HG02642 (cell line): Measurements from ENCODE around the gene SEC24B.
"Not testable (repeated sequence)": the region's sequence is repeated elsewhere in the genome, so short reads cannot be mapped to it uniquely, and the experiment has no call there.

Experiments
- ATAC-seq: cut with Tn5 transposase; IDR thresholded peaks from one replicate; pipeline ENCODE4 v1.9.1; 2021; ENCODE audit warnings: mild to moderate bottlenecking; ENCODE audit not compliant: unreplicated experiment, poor library complexity

SEC24B gene

DNA sequence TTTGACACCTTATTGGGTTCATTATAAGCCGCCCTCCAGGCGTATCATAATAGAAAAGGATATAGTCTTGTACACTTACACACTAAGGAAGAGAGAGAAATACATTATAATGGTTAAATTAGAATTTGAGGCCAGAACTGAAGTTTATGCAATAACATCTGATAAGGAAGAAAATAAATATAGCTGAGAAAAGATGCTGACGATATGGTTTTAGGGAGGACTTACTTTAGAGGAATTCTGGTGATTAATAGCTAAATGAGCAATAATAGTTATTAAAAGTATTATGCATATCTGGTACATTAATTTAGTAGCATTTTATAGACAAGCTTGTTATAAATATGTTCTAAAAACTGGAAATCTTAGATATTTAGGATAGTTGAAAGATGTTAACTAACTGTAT, 138.5 kb downstream of the SEC24B start:
- ATAC-seq: no peak

DNA sequence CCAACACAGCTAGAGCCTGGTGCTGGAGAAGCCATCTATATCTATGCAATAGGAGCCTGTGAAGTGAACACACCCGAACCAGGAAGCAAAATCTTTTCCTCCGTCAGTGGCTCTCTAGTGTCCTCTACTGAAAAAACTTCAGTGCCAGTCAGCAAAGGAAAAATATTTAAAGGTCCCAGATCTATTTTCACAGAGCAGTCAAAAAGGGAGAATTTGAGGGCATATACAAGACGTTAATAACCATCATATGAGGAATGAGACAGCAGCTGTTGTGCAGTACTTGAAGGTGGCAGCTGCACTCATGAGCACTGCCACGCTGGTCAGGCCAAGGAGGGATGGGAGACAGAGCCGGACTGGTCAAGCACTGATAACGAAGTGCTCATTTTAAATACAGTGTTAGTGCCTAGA, 140.8 kb downstream of the SEC24B start:
- no peak for ATAC-seq

DNA sequence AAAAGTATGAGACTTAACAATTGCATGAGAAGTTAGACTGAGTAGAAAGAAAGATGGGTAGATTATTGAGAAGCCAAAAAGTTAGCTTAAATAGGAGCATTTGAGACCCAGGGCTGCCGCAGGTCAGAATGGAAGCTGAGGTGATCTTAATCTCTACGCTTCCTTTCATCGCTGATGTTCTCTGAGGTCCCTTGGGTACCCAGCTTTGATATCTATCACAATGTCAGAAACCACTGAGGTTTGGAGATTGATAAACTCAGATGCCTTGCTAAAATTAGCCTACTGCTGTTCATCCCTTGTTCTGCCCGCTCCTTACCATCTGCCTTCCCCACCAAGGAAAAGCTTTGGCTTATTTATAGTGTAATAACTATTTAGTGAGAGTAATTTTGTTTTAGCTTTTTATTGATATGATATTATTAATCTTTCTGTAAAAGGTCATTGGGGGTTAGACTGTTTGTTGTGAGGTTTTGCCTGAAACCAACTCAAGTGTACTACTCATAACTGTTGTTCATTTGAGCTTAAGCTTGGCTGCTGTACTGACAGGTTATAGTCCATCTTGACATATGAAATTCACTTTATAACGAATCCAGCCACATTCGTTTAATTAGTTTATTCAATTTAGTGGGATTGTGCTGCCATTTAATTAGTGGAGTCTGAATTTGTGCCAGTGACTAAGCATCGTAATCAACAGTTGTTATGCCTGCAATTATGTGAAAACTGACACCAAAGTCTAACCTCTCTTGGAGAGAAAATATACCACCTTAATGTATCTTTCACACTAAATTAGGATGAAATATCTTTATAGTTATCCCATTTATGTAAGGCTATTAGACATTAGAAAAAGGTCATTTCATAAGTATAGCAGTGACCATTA, 141.6 kb downstream of the SEC24B start:
- ATAC-seq: no peak

DNA sequence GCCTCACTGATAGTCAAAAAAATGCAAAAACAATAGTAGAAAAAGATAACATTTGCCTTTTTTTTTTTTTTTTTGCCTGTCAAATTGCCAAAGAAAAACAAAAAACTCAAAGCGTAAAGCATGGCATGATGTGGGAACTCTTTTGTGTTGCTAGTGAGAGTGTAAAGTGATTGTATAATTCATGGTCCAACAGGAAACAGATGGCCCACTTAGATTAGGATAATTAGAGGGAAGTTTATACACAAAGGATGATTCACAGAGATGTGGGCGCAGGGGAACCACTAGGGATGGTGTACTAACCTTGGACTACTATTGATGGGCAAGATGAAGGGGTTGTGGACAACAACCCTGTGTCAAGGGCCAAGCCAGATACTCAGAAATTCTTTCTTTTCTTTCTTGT, 142.8 kb downstream of the SEC24B start:
- no peak for ATAC-seq

DNA sequence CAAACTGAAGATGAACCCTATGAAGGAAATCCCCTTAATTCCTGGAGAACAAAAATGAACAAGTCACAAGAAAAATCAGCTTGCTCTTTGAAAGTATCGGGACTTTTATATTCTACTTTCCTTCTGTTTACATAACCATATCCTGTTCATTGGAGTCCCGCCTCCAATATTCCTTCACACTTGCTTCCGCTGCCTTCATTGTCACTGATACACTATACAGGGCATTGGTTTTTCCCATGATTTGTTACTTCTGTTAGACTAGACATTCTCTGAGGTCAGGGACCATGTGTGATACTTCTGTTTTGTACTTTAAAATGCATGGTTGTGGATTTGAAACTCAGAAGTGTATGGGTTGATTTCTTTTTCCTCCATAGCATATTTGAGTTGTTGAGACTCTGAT, 145.2 kb downstream of the SEC24B start:
- ATAC-seq: no peak

DNA sequence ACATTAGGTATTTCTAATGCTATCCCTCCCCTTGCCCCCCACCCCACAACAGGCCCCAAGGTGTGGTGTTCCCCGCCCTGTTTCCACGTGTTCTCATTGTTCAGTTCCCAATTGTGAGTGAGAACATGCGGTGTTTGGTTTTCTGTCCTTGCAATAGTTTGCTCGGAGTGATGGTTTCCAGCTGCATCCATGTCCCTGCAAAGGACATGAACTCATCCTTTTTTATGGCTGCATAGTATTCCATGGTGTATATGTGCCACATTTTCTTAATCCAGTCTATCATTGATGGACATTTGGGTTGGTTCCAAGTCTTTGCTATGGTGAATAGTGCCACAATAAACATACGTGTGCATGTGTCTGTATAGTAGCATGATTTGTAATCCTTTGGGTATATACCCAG, 146.4 kb downstream of the SEC24B start:
- ATAC-seq: not testable (repeated sequence)

DNA sequence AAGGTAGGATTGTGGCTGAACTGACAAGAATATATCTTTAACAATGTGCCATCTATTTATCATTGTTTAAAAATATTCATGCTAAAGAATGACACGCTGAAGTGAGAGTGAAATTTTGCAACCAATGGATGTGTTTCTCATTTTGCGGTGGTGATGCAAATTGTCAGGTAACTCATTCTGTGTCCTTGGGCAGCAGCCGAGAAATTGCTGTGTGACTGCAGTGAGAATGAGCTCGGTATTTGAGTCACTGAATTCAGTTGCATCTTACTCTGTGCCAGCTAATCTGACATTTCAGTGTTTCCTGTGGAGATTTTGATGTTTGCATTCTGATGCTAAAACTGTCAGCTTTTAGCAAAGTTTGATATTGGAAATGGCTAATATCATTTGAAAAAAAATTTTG, 154.6 kb downstream of the SEC24B start:
- ATAC-seq: peak; percentile 98

DNA sequence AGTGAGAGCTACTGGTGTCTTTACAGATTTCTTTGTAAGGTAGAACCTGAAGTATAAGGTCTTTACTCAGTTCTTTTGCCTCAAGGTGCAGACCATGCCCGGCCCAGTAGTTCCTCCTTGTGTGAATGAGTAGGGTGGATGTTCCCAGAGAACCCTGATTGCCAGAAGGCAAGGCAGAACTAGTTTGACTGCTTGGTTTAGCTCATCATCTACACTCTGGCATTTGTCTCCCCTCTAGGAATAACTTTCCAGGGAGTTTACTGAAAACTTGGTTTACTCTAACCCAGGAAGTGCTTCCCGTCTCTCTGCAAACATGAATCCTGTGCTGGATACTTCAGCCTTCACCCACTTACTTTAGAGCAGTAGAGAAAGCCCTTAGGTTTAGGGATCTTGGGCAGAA, 155.5 kb downstream of the SEC24B start:
- ATAC-seq: no peak

DNA sequence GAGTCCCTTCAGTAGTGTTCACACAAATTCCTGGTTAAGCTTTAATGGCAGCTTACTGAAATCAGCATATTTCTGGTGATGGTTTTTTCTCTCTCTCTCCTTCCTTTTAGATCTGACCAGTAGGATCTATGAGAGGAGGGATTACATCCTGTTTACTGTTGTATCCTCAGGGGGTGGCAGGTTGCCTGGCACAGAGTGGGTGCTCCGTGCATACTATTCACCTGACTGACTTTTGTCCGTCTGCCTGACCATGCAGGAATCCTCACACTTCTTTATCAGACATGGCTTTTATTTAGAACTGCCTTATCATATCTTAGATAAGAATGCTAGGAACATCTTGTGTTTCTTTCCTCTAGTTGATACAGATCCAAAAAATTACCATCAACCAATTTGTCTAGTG, 156.0 kb downstream of the SEC24B start:
- ATAC-seq: no peak
